Astrocyte of the spinal cord (primary cell): ENCODE data around the gene AKT3.

Source experiments
- DNase-seq: peaks from one replicate; pipeline ENCODE4 v3.0.0; 2011; ENCODE audit warnings: low read depth, low spot score
- H3K4me3 ChIP-seq: 2 replicates; pipeline ENCODE4 v1.5.1; 2011; ENCODE audit warnings: low read depth, mild to moderate bottlenecking, low read length, moderate library complexity
- CTCF ChIP-seq: IDR thresholded peaks from 2 replicates; pipeline ENCODE4 v1.5.1; 2012; ENCODE audit warnings: low read depth, mild to moderate bottlenecking, low read length, inconsistent platforms
- in situ Hi-C: cut with HindIII; loops from 2 replicates; pipeline ENCODE4 v1.10.0; 2017; ENCODE audit warnings: low sequenced_read_pairs

AKT3 gene

DNA sequence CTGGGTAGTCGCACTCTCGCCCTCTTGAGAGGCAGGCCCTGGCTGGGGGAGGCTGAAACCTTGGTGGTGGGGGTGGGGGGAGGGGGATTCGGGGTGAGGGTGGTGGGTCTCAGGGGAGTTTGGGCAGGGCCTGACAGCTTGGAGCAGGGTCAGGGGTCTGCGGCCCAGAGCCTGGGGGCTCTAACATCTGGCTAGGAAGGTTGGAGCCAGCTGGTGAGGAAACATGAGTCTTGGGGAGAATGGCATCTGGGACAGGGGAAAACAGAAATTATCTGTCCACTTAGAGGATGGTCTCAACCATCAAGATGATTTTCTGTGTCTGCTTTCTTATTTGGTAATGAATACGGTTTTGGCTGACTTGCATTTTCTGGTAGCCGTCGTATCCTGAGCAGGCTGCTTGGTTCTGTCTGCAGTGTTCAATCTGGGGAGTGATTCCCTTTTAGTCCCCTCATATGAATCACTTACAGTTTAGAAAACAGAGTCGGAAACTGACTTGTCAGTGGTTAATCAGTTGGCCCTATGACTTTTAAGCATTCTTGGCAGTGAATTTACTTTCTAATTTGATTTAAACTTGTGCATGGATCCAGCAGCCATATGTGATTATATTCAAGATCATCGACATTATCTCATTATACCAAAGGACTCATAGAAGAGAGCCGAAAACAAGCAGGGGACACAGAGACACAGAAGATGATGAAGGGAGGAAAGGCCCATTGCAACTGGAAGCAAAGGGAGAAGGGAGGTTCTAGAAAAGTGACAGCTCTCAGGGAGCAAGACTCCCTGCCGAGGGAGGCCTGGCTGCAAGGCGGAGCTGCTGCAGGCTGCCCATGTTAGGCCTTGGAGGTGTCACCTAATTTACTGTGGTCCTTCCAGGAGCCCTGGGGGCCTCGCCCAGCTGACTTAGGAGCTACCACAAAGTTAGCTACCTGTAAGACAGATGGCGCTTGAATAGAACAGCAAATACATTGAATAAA, 356.6 kb downstream of the AKT3 start:
- in situ Hi-C loops, result no loop called here
- H3K4me3 ChIP-seq, result no peak overlapping the region
- no peak for DNase-seq
- no peak for TF ChIP-seq CTCF

DNA sequence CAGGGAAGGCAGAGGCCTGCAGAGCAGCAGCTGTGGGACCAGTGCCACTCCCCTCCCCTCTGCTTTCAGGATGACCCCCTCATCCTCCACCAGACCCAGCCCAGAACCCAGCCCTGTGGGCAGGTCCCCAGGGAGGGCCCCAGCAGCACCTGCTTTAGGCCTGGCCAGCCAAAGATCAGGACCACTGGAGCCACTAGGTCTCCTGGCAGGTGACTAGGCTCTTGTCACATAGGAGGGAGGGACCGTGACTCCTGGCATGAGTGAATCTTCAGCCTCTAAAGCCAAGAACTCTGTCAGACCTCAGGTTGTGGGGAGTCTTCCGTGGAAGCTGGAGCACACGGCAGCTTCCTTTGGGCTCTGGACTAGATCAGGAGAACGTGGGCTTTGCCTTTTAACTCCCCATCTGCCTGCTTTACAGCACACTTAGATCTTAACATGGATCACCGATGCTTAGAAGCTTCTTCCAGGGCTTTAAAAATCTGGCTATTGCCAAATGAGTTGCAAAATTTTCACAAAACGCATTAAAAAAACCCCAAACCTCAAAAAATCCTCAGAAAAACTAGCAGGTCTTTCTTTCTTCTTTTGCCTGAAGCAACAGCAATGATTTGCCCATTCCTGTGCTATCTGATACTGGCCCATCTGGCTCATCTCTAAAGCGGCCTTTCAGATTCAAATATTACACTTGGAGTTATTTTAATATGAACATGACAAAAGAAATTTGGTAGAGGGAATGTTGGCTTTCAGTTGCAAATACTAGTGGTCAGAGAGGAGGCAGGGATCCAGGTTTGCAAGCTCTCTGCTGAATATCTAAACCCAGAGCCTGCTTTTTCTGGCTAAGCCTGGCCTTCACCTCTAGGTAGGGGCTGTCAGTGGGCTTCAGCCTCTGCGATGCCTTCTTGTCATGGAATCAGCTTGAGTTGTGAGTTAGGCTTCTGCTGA, 359.0 kb downstream of the AKT3 start:
- H3K4me3 ChIP-seq, result no peak overlapping the region
- peak; percentile 71 for DNase-seq
- no peak for TF ChIP-seq CTCF
- in situ Hi-C loops, result no loop called here

- H3K4me3 ChIP-seq, result no peak overlapping the region
- TF ChIP-seq CTCF, result no peak
- in situ Hi-C loops, result no loop called here
- DNase-seq, result no peak
Measured at GRCh38 chr1:243489681-243490546, 360.1 kb downstream of the AKT3 start.

DNA sequence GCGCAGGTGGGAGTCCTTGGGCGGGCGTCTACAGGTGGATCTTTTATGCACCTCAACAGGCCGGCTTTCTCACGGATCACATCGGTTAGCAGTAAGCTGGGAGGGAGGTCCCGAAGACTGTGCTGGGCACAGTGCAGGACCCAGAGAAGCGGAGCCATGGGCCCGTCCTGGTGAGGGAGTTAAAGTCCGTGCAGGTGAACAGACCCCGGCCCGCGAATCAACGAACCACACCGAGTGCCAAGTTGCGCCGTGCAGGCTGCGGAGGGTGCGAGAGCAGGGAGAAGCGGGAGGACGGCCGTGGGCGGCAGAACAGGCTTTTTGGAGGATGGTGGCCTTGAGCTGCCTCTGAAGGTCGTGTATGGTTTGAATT, 360.9 kb downstream of the AKT3 start:
- TF ChIP-seq CTCF, result no peak
- in situ Hi-C loops, result no loop called here
- no peak overlapping the region for H3K4me3 ChIP-seq
- no peak for DNase-seq

GRCh38 chr1:243488459-243489157, 361.4 kb downstream of the AKT3 start:
- in situ Hi-C loops, result no loop called here
- no peak for TF ChIP-seq CTCF
- H3K4me3 ChIP-seq, result no peak overlapping the region
- no peak for DNase-seq
